ENCODE data around the gene NEO1. TPM values are rescaled to one million over a fixed set of nuclear protein-coding genes. Genes with fewer than 3 reads are reported as not detected.

NEO1 gene
- total RNA-seq, 1 experiment from 2014 or later = 41.8 TPM

- Histone ChIP-seq H3K4ac (ENCODE audit: low read depth, low read length) (no peak overlapping the region), H4K91ac (ENCODE audit: insufficient read length, low read depth, low read length) (no peak overlapping the region), H3K23ac (ENCODE audit: insufficient read length, low read depth, low read length) (no peak overlapping the region), H2BK15ac (ENCODE audit: low read depth, low read length) (no peak overlapping the region), H3K79me1 (ENCODE audit: insufficient read depth, low read depth, low read length, poor library complexity, severe bottlenecking) (no peaks in the 10 kb centered on the region), H3T11ph (ENCODE audit: low read length) (no peak overlapping the region), H2AK5ac (ENCODE audit: insufficient read length, low read length) (no peak overlapping the region), H3K9me3 (ENCODE audit: control insufficient read depth, low read depth, low read length) (no peaks in the 10 kb centered on the region), H3K56ac (ENCODE audit: insufficient read length, low read depth, low read length) (no peak overlapping the region), H3K27me3 (ENCODE audit: insufficient read depth, low read length) (no peaks in the 10 kb centered on the region), H4K5ac (ENCODE audit: insufficient read length, low read depth, low read length) (no peak overlapping the region), H4K8ac (replicated peaks; ENCODE audit: insufficient read length, low read depth, low read length) (no peak overlapping the region), H4K20me1 (ENCODE audit: control insufficient read depth, insufficient read depth, insufficient read length) (no peaks in the 10 kb centered on the region), H2BK5ac (ENCODE audit: insufficient read length, low read length) (no peak overlapping the region), H3K14ac (ENCODE audit: insufficient read depth, low read length) (no peak overlapping the region), H3K18ac (ENCODE audit: insufficient read length, low read depth, low read length) (no peak overlapping the region), H2BK120ac (ENCODE audit: low read depth, low read length, poor library complexity, severe bottlenecking) (no peak overlapping the region), H3K9ac (ENCODE audit: extremely low read depth, insufficient read length, low read length) (no peak overlapping the region), H2BK12ac (ENCODE audit: insufficient read length, low read depth, low read length) (no peak overlapping the region), H2BK20ac (ENCODE audit: low read depth, low read length, poor library complexity, severe bottlenecking) (no peak overlapping the region), H2AFZ (ENCODE audit: low read length) (no peak overlapping the region), H3K79me2 (ENCODE audit: insufficient read depth, low read length) (no peaks in the 10 kb centered on the region; the same call in 1 of the 2 replicates), H3K4me1 (ENCODE audit: insufficient read depth, low read length) (no peaks in the 10 kb centered on the region), H3K23me2 (ENCODE audit: insufficient read length, low read depth, low read length, poor library complexity, severe bottlenecking) (no peaks in the 10 kb centered on the region), H3K4me2 (ENCODE audit: insufficient read depth, insufficient read length, low read length) (no peak overlapping the region), H3K27ac (ENCODE audit: insufficient read length, low read depth, low read length) (no peak overlapping the region)
- peaks cover 6 to 7% of the 10 kb centered on the region in 2 experiments for H3K4me1 Mint-ChIP-seq
- no peaks in the 10 kb centered on the region for H3K9me3 Mint-ChIP-seq
- WGBS (ENCODE audit: extremely low coverage, insufficient read length, low lambda C conversion rate) = no CpG with 5 or more reads among the region's 3 CpGs
- no peak for DNase-seq
- H3K4me3 Mint-ChIP-seq = no peak overlapping the region
- H3K36me3 Mint-ChIP-seq (ENCODE audit: insufficient read depth in 1 of 3, low read depth in 3 of 3) = no peaks in the 10 kb centered on the region
- H3K27ac Mint-ChIP-seq = no peak overlapping the region
- TF ChIP-seq, protein P1, sequence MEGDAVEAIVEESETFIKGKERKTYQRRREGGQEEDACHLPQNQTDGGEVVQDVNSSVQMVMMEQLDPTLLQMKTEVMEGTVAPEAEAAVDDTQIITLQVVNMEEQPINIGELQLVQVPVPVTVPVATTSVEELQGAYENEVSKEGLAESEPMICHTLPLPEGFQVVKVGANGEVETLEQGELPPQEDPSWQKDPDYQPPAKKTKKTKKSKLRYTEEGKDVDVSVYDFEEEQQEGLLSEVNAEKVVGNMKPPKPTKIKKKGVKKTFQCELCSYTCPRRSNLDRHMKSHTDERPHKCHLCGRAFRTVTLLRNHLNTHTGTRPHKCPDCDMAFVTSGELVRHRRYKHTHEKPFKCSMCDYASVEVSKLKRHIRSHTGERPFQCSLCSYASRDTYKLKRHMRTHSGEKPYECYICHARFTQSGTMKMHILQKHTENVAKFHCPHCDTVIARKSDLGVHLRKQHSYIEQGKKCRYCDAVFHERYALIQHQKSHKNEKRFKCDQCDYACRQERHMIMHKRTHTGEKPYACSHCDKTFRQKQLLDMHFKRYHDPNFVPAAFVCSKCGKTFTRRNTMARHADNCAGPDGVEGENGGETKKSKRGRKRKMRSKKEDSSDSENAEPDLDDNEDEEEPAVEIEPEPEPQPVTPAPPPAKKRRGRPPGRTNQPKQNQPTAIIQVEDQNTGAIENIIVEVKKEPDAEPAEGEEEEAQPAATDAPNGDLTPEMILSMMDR (conservative IDR thresholded peaks at IDR 0.05) = no peak
- no peaks in the 10 kb centered on the region for H3K27me3 Mint-ChIP-seq (ENCODE audit: low read depth)
Measured at GRCh38 chr15:73105064-73105463, 52.8 kb downstream of the NEO1 start.

Measured in H9 (cell line).